Left lobe of liver (tissue), 2 donors: Measurements from ENCODE around the gene FAT2. TPM values are rescaled to one million over a fixed set of nuclear protein-coding genes. Genes with fewer than 3 reads are reported as not detected.

ENCODE experiments used
- ATAC-seq: fragments of 200-7000 bp; cut with Tn5 transposase; one replicate; pipeline ENCODE4 v1.9.1; 2020; ENCODE audit warnings: mild to moderate bottlenecking, moderate library complexity
- DNase-seq: peaks from one replicate; pipeline ENCODE4 v3.0.0-alpha.2; 2020; ENCODE audit warnings: low spot score
- total RNA-seq: library from RNA; stranded (reverse); gene quantifications from one replicate; pipeline ENCODE4 v1.2.1, GENCODE V29; 2021
- donor health status: DM: no; HTN: no; CAD: no; lungs with moderate emphysema.
- donor health status: DM: no; HTN: yes; CAD: no.

Gene FAT2, protein sequence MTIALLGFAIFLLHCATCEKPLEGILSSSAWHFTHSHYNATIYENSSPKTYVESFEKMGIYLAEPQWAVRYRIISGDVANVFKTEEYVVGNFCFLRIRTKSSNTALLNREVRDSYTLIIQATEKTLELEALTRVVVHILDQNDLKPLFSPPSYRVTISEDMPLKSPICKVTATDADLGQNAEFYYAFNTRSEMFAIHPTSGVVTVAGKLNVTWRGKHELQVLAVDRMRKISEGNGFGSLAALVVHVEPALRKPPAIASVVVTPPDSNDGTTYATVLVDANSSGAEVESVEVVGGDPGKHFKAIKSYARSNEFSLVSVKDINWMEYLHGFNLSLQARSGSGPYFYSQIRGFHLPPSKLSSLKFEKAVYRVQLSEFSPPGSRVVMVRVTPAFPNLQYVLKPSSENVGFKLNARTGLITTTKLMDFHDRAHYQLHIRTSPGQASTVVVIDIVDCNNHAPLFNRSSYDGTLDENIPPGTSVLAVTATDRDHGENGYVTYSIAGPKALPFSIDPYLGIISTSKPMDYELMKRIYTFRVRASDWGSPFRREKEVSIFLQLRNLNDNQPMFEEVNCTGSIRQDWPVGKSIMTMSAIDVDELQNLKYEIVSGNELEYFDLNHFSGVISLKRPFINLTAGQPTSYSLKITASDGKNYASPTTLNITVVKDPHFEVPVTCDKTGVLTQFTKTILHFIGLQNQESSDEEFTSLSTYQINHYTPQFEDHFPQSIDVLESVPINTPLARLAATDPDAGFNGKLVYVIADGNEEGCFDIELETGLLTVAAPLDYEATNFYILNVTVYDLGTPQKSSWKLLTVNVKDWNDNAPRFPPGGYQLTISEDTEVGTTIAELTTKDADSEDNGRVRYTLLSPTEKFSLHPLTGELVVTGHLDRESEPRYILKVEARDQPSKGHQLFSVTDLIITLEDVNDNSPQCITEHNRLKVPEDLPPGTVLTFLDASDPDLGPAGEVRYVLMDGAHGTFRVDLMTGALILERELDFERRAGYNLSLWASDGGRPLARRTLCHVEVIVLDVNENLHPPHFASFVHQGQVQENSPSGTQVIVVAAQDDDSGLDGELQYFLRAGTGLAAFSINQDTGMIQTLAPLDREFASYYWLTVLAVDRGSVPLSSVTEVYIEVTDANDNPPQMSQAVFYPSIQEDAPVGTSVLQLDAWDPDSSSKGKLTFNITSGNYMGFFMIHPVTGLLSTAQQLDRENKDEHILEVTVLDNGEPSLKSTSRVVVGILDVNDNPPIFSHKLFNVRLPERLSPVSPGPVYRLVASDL (N-terminal part only)
- total RNA-seq: not detected

DNA sequence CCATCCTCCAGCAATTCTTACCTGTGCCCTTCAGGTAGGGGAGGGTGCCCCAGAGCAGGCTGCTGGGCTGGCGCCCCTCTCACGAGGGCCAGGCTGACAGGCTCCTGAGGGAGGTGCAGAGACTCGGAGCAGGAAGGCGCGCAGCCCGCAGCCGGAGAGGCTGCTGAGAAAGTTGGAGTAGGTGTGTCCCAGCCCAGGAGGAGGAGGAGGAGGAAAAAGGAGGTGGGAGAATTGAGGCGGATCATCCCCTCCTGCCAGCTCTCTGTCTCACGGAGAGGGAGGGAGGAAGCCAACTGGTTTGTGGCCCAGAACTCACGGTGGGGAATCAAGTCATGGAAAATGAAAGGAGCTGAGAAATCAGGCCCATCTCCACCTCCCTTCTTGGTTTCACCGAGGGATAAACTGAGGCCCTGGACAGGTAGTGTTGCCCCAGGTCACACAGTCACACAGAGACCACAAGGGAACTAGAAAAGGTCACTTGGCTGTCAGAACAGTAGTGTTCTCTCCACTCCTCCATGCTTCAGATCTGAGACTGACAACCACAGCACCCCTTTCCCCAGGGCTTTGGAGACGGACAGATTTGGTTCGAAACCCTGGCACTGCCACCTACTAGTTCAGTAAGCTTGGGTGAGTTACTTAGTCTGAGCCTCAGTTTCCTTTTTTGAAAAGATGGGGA, at the start of gene FAT2:
Gene FAT2 (minus strand): TSS at position 188 of the 676 bp plus-strand sequence. CDS start 22,400 bp downstream, outside the sequence.
- DNase-seq: no peak
- ATAC-seq: no peak

DNA sequence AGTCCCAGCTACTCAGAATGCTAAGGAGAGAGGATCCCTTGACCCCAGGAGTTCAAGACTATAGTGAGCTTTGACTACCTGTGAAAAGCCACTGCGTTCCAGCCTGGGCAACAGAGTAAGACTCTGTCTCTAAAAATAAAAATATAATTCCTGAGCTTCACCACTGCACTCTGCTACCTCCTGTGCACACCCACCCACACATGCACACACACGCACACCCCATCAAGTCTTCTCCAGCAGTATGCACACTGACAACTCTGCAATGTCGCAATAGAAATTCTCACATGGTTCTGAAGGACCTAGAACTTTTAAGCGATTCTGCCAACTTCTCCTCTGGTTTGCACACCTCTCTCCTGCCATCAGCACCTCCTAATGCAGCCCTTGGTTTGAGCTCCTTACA, 47.5 kb upstream of the FAT2 start:
- ATAC-seq (no peak), DNase-seq (no peak)

- DNase-seq (no peak), ATAC-seq (no peak)
Observed at GRCh38 chr5:151637676-151638075, 46.5 kb upstream of the FAT2 start.

DNA sequence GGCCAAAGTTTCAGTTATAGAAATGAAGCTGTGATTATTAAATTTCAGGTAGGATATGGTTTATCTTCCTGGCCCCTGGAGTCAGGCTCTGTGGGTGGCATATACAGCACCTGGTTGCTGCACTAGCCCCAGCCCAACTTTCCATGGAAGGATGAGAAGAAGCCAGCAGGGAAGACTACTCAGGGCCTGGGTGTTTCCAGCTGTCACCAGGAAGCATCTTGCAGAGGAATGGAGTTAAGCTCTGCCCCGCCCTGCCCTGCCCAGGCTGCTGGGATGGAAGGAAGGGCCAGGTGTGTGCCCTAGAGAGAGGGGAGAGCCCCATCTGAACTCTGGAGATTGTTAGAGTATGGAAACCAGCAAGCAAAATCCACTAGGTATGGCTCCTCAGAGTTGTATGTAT, 42.8 kb upstream of the FAT2 start:
- DNase-seq (no peak), ATAC-seq (no peak)

- DNase-seq (no peak), ATAC-seq (no peak)
Observed at GRCh38 chr5:151632941-151633340, 41.8 kb upstream of the FAT2 start.

GRCh38 chr5:151632524-151632923, 41.4 kb upstream of the FAT2 start:
- no peak for DNase-seq
- no peak for ATAC-seq

DNA sequence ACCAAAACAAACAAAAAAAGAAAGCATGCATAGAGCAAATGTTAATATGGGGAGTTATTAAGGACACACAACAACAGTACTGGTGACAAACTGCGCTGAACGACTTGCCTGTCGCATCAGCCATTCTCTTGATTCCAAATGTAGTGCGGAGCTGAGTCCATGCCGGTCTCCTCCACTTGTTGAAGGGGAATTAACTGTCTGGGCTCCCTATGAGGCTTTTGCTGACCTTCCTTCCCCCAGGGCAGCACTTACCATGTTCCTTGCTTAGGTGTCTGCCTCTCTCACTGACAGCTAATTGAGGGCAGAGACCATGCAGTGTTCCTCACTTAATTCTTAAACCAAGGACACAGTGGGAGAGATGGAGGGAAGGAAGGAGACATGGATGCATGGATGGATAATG, 40.8 kb upstream of the FAT2 start:
- ATAC-seq (no peak), DNase-seq (no peak)

DNA sequence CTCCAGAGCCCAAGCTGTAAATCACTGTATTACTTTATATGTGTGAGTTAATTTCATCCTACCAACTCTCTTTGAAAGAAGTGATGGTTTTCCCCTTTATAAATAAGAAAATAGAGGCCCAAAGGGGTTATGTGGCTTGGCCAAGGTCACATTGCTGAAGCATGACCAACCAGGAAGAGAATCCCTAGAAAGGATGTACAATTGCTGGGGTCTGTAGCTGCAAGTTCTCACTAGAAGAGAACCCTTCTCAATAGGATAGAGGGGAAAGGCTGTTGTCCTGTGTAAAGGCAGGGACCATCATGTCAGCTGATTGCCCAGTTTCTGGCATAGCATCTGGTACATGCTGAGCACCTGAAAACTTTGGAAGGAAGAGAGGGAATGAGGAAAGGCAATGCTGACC, 39.0 kb upstream of the FAT2 start:
- DNase-seq (no peak), ATAC-seq (no peak)

DNA sequence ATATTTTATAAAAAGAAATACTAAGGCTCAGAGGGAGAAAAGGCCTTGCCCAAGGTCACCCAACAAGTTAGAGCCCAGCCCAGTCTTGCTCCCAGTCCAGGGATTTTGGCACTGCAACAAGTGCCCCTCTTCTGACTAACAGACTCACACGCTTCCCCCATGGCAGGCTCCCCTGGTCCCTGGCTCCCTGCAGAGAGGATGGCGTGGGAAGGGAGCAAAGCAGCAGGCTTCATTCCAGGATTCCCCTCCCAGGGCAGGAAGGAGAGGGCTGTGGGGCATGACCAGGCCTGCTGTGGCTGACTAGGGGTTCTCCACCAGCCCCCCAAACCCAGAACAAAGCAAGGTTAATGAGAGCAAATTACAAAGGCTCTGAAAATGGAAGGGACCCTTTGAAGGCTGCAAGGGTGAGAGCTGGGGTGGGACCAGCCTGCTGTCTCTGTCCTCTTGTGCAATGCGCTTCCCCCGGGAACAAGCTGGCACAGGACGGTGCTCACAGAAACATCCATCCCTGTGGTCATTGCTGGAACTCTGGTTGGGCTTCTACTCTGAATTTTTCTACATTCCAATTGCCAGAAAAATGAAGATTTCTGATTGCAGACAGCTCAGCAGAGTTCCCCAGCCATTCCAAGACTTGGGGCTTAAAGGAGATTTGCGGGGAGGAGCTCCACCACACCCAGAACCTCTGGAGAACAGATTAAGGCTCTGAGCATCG, 37.1 kb upstream of the FAT2 start:
- ATAC-seq (no peak), DNase-seq (no peak)

GRCh38 chr5:151627650-151628049, 36.5 kb upstream of the FAT2 start:
- DNase-seq (no peak), ATAC-seq (no peak)

DNA sequence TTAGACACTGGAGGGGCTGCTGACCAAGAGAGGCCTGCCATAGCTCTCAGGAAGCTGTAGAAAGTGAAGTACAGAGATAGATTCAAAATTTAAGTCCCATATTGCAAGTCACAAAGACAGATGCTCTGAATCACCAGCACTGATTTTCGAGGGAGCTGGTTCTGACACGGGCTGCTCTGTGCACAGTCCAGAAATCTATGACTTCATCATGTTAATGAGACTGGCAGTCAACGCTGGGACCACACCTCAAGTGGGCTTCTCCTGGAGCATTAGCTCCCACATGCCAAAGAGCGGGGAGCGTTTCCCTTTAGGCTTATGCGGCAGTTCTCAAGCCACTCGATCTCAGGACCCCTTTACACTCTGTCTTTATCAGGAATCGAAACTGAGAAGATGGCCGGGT, 34.2 kb upstream of the FAT2 start:
- DNase-seq (no peak), ATAC-seq (no peak)

GRCh38 chr5:151624476-151624875, 33.3 kb upstream of the FAT2 start:
- no peak for ATAC-seq
- no peak for DNase-seq

DNA sequence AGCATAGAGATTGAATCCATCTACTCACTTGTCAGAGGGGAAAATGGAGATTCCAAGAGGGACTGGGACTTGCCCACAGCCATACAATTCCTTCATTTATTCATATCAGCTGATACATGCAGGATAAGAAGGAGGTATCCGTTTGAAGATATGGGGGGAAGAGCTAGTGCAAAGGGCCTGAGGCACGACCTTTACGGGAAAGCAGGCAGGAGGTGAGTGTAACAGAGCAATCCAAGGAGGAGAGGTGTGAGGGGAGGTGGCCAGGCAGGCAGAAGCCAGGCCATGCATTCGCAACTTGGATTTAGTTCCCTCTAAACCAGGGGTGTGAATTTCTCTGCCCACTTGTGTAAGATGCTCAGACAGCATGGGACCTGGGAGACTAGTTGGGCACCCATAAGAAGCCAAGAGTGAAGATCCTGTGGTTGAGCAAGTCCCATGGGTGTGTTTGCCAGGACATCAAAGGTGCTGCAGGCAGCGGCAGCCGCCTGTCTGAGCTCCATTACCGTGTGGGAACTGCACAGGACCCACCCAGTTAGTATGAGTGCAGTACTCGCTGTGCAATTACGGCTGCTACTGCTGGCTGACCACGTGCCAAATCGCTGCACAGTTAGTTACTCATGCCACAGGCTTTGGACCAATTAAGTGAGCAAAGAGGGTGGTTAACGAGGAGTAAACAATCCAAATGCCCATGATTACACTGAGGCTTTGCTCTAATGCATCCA, 31.4 kb upstream of the FAT2 start:
- no peak for ATAC-seq
- DNase-seq: no peak

DNA sequence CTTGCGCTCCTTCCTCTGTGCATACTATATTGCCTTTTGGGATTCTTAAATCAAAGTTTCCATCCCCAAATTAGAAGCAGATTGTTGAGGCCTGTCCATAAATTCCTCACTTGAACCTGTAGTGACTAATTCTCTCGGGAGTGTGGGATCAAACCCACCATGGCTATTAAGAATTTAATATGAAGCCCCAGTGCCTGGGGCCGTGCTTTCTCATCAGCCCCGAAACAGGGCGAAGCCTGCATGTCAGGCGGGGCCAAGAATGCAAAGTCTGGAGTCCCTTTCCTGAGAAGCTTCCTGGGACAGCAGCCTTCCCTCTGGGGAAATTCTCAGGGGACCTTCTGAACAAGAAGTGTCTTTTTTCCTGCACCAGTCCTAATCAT, 29.3 kb upstream of the FAT2 start:
- DNase-seq (no peak), ATAC-seq (no peak)

- ATAC-seq (no peak), DNase-seq (no peak)
Observed at GRCh38 chr5:151619812-151620460, 28.8 kb upstream of the FAT2 start.

DNA sequence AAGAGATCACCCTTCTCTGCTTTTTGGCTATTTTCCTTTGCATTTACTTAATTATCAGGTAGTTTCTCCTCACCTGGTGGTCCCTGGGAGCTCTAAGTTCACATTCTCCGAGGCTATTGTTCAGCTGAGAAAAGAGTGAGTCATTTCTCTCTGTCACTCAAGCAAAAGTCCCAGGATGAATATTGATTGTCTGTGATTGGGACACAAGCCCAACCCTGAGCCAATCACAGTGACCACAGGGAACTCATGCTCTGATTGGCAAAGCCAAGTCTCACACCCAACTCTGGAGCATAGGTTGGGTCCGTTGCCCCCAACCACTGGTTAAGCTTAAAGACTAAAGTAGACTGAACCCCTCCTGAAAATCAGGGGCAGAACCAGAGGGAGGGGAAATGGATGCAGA, 27.8 kb upstream of the FAT2 start:
- DNase-seq (no peak), ATAC-seq (no peak)

DNA sequence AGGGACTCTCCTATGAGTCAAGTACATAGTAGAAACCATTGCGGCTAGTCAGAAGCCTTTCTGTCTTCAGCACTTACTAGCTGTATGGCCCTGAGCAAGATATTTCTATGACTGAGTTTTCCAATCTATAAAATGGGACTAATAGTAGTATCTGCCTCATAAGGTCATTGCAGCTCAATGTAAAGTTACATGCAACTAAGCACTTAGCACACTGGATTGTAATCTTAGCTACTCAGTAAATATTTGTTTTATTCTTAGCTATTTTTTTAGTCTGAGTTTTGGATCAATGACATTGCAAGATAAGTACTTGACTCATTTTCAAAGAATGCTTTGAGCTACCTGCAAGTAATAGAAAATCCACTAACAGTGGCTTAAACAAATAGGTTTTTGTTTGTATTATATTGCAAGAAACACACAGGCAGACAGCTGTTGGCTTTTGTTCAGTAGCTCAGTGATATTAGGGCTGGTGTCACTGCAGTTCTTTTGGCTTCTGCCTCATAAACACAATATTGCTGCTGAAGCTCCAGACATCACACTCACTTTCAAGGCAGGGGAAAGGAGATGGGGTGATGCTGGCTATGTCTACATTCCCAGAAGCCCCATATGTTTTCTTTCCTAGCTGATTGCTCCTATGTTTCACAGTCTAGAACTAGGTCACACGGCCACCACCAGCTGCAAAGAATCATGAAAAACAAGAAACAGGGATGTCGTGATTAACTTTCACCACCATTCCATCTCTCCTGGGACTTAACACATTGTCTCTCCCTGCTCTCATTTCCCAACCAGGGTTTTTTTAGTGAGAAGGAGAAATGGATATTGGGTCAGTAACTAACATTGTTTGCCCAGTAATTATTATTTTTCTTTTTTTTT, 26.9 kb upstream of the FAT2 start:
- no peak for DNase-seq

GRCh38 chr5:151617383-151617840, 26.3 kb upstream of the FAT2 start:
- DNase-seq (no peak), ATAC-seq (no peak)

More for the DNA sequence above, 26.9 kb upstream of the FAT2 start:
- no peak for ATAC-seq
